Stimulated activated CD8-positive, alpha-beta memory T cell treated with anti-CD3 and anti-CD28 coated beads, Interleukin-15, amount 100 ng/mL, for 4 hours (primary cell): ENCODE measurements around the gene INMT.

Source experiments
- DNase-seq, 2 donors: peaks; one replicate each; pipeline ENCODE4 v3.0.0-alpha.2; 2020; ENCODE audit warnings: low read depth in 2 of 2

Gene INMT

DNA sequence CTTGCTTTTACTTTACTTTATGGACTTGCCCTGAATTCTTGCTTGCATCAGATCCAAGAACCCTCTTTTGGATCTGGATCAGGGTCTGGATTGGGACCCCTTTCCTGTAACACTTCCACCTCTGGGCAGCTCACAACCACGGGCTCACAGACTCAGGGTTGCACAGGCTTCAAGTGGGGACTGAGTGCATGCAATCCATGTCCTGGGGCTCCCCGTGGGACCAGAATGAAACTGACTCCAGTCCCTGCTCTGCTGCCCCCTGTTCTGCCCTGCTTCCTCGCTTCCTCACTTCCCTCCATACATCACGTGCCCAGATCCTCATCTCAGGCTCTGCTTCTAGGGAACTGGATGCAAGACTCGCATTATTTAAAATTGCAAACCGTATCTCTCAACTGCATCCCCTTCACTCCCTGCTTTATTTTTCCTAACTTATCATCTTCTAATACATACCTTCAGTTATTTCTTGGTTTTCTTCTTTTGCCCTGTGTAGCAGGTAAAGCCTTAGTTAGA lies 23.3 kb upstream of the INMT start:
- DNase-seq = no peak

DNA sequence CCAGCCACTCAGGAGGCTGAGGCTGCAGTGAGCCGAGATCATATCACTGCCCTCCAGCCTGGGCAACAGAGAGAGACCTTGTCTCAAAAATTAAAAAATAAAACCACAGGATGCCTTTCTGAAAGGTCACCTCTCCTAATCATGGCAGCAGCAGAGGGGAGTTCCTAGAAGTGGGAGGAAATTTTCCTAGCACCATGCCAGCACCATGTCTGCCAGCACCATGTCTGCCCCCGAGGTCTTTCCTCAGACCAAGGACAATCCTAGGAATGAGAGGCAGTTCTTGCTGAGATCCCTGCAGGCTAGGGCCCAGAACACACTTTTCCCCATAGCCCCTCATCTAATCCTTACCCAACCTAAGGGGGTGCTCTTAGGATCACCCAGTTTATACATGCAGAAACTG lies 22.3 kb upstream of the INMT start:
- no peak for DNase-seq

GRCh38 chr7:30730097-30730496 lies 21.8 kb upstream of the INMT start:
- DNase-seq = no peak

GRCh38 chr7:30730996-30731395 lies 20.9 kb upstream of the INMT start:
- no peak for DNase-seq

- no peak for DNase-seq
Measured at GRCh38 chr7:30731581-30731980, 20.4 kb upstream of the INMT start.

- DNase-seq = no peak
Measured at GRCh38 chr7:30732606-30733005, 19.3 kb upstream of the INMT start.

DNA sequence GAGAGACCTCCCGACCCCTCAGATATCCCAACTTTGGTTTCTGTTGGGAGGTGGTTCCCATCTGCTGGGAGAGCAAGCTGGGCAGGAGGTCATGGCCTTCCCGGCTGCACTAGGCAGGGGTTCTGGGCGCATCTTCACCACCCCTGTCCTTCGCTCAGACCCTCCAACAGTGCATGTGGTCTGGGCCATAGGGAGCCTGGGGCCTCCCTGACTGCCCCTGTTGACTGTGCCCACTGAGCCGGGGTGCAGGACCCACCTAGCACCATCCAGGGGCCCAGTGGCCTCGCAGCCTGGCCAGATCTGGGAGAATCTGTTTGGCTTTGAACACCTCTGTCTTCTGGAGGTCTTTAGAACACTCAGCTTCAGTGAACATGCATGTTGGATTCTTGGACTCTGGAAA lies 18.7 kb upstream of the INMT start:
- DNase-seq = no peak

DNA sequence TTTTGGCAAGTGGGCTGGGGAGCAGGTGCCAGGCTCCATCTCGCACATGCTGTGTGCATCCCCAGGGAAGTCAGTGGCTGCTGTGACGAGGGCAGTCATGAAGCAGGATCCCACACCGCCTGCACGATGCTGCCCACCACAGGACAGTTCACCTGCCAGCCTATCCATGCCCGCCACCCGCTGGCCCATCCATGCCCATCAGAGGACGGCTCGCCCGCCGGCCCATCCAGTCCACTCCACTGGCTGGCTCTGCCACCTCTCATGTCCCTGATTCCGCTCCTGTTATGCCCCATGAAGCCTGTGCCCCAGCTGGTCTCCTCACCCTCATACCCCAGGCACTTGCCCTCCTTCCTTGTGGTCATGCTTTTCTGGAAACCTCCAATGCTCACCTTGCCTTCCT lies 18.2 kb upstream of the INMT start:
- no peak for DNase-seq

DNA sequence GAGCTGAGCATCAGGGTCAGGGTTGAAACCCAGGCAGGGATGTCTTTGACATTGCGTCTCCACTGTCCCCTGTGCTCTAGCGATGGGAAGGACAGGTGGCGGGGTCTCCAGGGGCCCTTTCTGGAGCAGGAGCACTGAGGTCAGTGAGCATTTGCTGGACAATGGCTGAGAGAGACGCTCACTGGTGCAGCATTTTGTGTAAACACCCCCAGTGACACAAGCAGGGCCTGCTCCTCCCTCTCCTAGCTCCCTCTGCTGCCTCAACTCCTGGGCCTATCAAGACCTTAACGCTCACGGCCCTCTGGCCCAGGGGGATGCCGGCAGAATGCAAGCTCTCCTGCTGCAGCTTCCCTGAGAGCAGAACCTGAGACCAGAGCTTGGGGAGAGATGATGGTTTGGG lies 17.4 kb upstream of the INMT start:
- no peak for DNase-seq

- DNase-seq = no peak
Measured at GRCh38 chr7:30735631-30736030, 16.3 kb upstream of the INMT start.

GRCh38 chr7:30736291-30736690 lies 15.6 kb upstream of the INMT start:
- no peak for DNase-seq

DNA sequence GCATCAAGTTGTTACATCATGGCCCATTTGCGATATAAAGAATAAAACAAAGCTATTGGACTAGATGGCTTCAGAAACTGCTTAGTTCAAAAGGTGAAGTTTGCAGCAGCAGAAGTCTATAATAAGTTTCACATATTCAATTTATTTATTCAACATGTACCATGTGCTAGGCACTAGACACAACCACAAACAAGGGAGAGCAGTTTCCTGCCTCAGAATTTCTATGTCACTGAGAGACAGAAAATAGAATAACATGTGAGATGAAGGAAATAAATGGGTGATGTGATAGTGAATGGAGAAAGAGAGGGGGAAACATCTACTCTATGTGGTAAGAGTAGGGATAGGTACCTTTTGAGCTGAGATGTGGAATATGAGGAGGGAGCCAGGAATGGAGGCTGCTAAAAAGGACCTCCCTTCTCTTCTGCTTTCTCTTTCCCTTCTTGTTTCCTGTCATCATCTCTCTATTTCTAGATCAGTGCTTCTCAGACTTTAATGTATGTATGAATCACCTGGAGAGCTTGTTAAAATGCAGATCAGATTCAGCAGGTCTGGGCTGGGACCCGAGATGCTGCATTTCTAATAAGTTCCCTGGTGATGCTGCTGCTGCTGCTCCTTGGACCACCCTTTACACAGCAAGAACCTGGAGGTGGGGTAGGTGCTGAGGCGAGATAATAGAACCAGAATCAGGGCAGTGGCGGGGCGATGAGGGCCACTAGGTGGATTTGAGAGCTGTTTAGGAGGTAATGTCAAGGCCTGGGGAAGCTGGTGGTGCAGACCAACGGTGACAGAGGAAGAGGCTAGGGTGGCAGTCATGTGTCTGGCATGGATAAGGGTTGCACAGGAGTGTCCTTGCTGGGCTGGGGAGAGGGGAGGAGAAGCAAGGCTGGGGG lies 13.7 kb upstream of the INMT start:
- no peak for DNase-seq

GRCh38 chr7:30739691-30740090 lies 12.2 kb upstream of the INMT start:
- no peak for DNase-seq

- peak; percentile 14 to 30 for DNase-seq
Measured at GRCh38 chr7:30740417-30741181, 11.3 kb upstream of the INMT start.

GRCh38 chr7:30741289-30741688 lies 10.6 kb upstream of the INMT start:
- no peak for DNase-seq

DNA sequence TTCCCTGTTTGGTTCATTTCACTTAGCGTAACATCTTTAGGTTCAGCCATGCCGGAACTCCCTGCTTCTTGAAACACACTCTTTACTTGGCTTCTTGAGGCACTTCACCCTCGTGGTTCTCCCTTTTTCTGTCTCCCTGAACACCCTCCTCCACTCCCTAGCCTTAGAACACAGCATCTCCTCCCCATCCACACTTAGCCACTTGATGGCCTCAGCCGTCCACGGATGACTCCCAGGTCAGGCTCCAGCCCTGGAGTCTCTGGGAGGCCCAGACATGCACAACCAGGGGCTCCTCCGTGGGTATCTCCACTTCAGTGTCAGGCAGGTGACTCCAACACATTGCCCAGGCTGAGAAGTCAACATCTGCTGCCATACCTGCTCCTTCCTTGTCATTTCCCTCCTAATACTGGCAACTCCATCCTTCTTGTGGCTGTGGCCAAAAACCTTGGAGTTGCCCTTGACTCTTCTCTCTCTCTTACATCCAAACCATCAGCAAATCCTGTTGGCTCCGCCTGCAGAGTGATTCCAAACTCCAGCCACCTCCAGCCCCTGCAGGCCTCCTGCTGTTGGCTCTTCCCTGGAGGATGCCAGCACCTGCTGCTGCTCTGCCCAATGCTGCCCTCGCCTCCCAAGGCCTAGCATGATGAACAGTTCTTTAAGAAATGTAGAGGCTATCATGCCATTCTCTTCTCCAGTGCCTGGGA lies 8.4 kb upstream of the INMT start:
- DNase-seq = no peak

GRCh38 chr7:30744075-30744417 lies 7.9 kb upstream of the INMT start:
- no peak for DNase-seq

DNA sequence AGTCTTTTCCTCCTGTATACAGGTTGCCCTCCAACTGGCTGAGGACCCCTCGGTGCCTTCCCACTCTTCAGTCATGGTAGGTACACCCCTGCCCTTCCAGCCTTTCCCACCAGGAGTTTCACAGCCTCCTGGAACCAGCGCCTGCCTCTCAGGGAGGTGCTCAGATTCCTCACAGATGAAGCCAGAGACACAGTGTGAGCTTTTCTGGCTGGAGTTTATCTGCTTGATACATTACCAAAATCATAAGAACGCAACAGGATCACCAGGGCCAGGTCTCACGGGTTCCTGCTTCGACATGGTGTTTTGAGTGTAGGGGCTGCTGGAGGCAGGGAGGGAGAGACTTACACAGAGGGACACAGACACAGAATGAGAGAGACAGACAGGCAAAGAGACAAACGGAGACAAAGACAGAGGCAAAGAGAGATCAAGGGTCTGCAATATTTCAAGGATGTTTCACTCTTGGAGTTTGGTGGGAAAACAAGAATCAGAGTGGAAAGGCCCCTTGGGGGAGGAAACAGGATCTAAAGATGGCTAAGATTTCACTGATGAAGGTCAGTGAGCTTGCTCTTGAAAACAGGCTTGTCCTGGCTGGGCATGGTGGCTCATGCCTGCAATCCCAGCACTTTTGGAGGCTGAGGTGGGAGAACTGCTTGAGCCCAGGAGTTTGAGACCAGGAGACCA lies 6.5 kb upstream of the INMT start:
- no peak for DNase-seq

GRCh38 chr7:30750010-30750409 lies 1.9 kb upstream of the INMT start:
- no peak for DNase-seq

- DNase-seq = no peak
Measured at GRCh38 chr7:30750683-30751650, 968 bp upstream of the INMT start.

GRCh38 chr7:30752484-30752883 lies 549 bp downstream of the INMT start:
- no peak for DNase-seq
